Middle frontal gyrus (tissue), 1 donor: ENCODE results near the gene CTRB2.

Experiments
- DNase-seq: peaks from one replicate; pipeline ENCODE4 v3.0.0-alpha.2; 2015; ENCODE audit warnings: low spot score; ENCODE audit errors: extremely low spot score

CTRB2 gene

DNA sequence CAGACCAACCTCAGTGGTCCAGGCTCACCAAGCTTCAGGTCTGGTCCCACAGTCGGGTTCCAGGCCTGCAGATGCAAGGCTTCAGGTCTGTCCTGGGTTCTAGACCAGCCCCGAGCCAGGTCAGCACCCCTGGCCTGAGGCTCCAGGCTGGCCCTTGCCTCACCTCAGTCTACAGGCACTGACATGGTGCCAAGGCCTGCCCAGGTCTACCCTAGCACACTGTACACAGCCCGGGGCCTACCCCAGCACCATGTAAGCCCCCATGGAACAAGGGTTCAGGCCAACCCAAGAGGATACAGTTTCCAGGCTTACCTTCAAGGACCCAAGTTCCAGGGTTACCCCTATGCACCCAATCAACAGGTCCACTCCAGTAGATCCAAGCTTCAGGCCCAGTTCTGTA is 31.9 kb downstream of the CTRB2 start:
- no peak for DNase-seq

- no peak for DNase-seq
These were observed 34.4 kb downstream of the CTRB2 start for GRCh38 chr16:75172578-75172977.

DNA sequence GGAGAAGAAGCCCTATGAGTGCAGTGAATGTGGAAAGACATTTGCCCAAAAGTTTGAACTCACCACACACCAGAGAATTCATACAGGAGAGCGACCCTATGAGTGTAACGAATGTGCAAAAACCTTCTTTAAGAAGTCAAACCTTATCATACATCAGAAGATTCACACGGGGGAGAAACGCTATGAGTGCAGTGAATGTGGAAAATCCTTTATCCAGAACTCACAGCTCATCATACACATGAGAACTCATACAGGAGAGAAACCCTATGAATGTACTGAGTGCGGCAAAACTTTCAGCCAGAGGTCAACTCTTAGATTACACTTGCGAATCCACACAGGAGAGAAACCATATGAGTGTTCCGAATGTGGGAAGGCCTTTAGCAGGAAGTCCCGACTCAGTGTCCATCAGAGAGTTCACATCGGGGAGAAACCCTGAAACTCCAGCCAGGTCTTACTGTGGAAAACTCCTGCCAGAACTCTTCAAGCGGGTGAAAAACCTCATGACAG is 37.0 kb downstream of the CTRB2 start:
- no peak for DNase-seq

DNA sequence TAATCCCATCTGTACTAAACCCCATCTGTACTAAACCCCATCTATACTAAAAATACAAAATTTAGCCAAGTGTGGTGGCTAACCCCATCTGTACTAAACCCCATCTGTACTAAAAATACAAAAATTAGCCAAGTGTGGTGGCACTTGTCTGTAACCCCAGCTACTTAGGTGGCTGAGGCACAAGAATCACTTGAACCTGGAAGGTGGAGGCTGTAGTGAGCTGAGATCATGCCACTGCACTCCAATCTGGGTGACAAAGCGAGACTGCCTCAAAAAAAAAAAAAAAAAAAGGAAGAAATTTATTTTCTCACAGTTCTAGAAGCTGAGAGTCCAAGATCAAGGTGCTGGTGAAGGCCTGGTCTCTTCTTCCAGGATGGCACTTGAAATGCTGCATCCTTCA is 46.6 kb downstream of the CTRB2 start:
- DNase-seq: no peak
